Measurements from ENCODE around the gene CCDC86.

Gene CCDC86

GRCh38 chr11:60851327-60852104, 9.6 kb downstream of the CCDC86 start:
- in situ Hi-C loops (cut with MboI; ENCODE audit: low sequenced_read_pairs): no loop called here

GRCh38 chr11:60852117-60852981, 10.4 kb downstream of the CCDC86 start:
- in situ Hi-C loops (cut with MboI; ENCODE audit: low sequenced_read_pairs): no loop called here

- in situ Hi-C loops (cut with MboI; ENCODE audit: low sequenced_read_pairs): no loop called here
Measured at GRCh38 chr11:60852982-60853950, 11.4 kb downstream of the CCDC86 start.

DNA sequence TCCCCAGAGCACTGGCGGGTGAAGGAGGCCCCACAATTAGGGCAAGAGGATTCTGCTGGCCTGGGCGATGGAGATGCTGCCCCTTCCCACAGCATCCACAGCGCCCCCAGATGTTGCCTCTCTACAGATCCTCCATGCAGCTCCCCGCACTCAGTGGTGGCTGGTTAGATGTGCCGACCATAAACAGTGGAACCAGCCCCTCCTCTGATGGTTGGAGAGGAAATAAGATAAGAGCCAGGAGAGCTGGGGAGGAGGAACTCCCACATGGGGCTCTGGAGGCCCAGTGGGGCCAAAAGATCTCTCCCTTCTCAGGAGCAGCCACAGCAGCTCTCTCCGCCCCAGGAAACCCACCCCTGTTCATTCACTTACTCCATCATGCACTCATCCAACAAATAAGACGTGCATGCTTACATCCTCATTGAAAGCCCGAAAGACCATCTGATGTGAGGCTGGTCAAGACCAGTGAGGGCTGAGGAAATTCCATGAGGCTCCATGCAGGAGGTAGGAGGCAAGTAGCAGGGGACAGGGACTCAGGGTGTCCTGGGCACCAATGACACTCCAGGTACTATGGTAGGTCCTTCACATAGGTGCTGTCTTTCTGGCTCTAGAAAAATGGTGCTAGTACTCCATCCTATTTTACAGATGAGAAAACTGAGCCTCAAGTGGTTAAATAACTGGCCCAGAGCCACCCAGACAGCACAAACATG, 12.4 kb downstream of the CCDC86 start:
- in situ Hi-C loops (cut with MboI; ENCODE audit: low sequenced_read_pairs): no loop called here

- in situ Hi-C loops (cut with MboI; ENCODE audit: low sequenced_read_pairs): no loop called here
Measured at GRCh38 chr11:60854847-60855725, 13.2 kb downstream of the CCDC86 start.

- in situ Hi-C loops (cut with MboI; ENCODE audit: low sequenced_read_pairs): no loop called here
Measured at GRCh38 chr11:60855726-60856633, 14.1 kb downstream of the CCDC86 start, which contains the start of gene PTGDR2. Gene PTGDR2, minus strand, starts transcription at chr11:60855950. Its CDS starts 2,228 bp downstream, at chr11:60853722.

GRCh38 chr11:60857378-60858232, 15.7 kb downstream of the CCDC86 start:
- in situ Hi-C loops (cut with MboI; ENCODE audit: low sequenced_read_pairs): no loop called here

GRCh38 chr11:60858236-60858635, 16.3 kb downstream of the CCDC86 start:
- in situ Hi-C loops (cut with MboI; ENCODE audit: low sequenced_read_pairs): no loop called here

DNA sequence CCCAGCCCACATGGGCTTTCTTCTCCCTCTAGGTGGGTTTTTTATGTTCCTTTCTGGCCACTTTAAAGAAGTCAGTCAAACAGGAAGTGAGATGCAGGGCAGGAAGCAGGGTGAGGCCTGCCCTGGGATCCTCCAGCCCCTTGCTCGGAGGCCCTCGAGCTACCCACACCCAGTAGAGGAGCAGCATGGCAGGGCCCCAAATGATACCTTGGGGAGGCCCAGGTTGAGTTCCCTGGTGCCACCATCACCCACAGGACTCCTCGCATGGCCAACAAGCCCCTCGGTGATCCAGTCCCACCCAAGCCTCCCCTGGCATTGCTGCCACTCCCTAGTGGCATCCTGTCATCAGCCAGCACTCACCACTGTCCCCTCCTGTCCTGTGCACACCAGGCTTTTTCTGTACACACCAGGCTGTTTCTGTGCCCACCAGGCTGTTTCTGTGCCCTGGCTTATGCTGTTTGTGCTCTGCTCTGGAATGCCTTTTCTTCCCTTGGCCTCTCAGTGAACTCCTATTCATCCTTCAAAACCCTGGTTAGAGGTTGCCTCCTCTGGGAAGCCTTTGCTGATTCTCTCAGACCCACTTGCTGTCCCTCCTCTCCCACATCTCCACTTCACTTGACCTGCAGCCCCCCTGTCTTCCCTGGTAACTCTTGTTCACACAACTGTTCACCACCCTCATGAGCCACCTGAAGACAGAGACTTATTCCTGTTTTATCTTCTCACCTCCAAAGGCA, 17.0 kb downstream of the CCDC86 start:
- in situ Hi-C loops (cut with MboI; ENCODE audit: low sequenced_read_pairs): no loop called here

DNA sequence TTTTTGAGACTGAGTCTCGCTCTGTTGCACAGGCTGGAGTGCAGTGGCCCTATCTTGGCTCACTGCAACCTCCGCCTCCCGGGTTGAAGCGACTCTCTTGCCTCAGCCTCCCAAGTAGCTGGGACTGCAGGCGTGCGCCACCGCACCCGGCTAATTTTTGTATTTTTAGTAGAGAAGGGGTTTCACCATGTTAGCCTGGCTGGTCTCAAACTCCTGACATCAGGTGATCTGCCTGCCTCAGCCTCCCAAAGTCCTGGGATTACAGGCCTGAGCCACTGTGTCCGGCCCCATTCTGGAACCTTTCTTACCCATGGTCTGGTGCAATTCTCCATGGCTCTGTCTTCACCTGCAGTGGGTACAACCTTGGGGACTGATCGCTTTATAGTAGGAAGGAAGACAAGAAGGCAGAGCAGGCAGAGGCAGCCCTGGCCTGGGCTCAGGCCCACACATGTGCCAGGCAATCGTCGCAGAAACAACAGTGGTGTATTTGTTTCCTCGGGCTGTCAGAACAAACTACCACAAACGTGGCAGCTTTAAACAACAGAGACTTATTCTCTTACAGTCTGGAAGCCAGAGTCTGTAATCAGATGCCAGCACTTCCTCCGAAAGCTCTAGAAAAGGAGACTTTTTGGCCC, 17.8 kb downstream of the CCDC86 start:
- in situ Hi-C loops (cut with MboI; ENCODE audit: low sequenced_read_pairs): no loop called here

DNA sequence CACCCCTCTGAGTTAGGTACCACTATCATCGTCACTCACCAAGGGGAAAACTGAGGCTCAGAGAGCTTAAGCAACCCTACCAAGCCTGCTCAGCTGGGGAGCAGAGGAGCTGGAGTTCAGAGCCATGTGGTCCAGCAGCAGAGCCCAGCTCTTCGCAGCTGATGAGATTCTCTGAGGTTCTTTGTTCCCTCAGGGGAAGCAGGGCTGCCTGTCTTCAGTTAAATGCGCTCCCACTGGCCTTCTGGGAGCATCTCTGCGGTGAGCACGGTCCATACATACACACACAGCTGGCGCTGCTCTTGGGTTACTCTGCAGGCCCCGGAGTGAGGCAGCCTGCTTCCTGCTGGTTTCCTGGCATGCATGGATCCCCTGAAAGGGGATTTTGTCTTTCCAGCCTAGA, 19.0 kb downstream of the CCDC86 start:
- in situ Hi-C loops (cut with MboI; ENCODE audit: low sequenced_read_pairs): no loop called here

GRCh38 chr11:60862171-60862570, 20.3 kb downstream of the CCDC86 start:
- in situ Hi-C loops (cut with MboI; ENCODE audit: low sequenced_read_pairs): no loop called here

DNA sequence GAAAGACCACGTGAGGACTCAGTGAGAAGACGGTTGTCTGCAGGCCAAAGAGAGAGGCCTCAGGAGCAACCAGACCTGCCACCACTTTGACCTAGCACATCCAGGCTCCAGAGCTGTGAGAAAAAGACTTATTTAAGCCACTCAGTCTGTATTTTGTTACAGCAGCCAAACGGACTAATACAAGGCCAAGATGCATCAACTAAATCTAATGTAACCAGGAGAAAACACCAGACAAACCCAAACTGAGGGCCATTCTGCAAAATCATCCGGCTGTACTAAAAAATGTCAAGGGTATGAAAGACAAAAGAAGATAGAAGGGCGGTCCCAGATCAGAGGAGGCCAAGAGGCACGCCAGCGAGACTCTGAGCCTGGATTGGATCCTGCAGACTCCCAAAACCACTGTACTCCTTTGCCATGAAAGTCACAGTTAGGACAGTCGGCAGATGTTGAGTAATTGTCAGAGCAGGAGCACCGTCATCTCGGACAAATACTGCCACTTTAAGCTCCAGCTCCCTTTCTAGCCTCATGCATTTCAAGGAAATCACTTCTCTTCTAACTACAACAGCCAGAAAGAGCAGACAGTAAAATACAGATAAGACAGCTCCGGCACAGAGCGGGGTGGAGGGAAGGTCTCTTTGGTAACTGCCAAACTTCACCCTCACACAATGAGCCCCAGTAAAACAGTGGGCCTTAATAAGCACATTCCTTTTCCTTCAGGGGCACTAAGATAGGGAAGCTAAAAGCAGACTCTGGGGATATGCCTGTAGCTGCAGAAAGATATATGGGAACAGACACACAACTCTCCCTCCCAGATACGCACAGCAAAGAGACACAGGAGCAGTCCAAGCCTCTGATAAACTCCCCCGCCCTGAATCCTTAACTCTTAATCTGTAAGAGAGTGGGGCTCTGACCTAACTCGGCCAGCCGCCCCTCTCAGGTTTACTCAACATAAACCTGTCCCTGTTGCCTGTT, 21.9 kb downstream of the CCDC86 start:
- in situ Hi-C loops (cut with MboI; ENCODE audit: low sequenced_read_pairs): no loop called here

- in situ Hi-C loops (cut with MboI; ENCODE audit: low sequenced_read_pairs): no loop called here
Measured at GRCh38 chr11:60864856-60865513, 23.1 kb downstream of the CCDC86 start.
